H1 (cell line): Measurements from ENCODE around the gene PPP4R3A. TPM values are rescaled to one million over a fixed set of nuclear protein-coding genes. Genes with fewer than 3 reads are reported as not detected.

Experiments
- CTCF ChIA-PET: fragments of 300-600 bp; sonication (Branson Sonifier 250); formaldehyde crosslinking; loops from one replicate; lab custom pipeline; 2021; ENCODE audit not compliant: partially characterized antibody; lab: Charles Lee
- POLR2A ChIA-PET: fragments of 300-600 bp; sonication (Branson Sonifier 250); formaldehyde crosslinking; loops from one replicate; lab custom pipeline; 2021; ENCODE audit warnings: inconsistent platforms; ENCODE audit not compliant: partially characterized antibody; lab: Charles Lee
- DNase-seq, 2 experiments: peaks; one replicate each; pipeline versions ENCODE4 v3.0.0 to v3.0.0-alpha.2; 2010 to 2022; ENCODE audit warnings: low spot score in 2 of 2, low read depth in 1 of 2, mixed read lengths in 1 of 2
- FAIRE-seq: peaks from 2 replicates; lab custom pipeline; 2011; peaks lifted over from hg19 to GRCh38; lab: Jason Lieb, UNC
- H2AFZ ChIP-seq: 2 replicates; pipeline ENCODE4 v1.8.1; 2012; ENCODE audit warnings: low read length, inconsistent platforms
- H2AK5ac ChIP-seq: 2 replicates; pipeline ENCODE4 v1.6.1; 2013; ENCODE audit warnings: low read depth, low read length
- H2BK120ac ChIP-seq: replicated peaks from 2 replicates; pipeline ENCODE3; 2013; ENCODE audit warnings: low read depth, low read length, inconsistent platforms
- H2BK12ac ChIP-seq: 2 replicates; pipeline ENCODE4 v1.6.1; 2013; ENCODE audit warnings: low read depth, low read length
- H2BK15ac ChIP-seq: 2 replicates; pipeline ENCODE4 v1.6.1; 2013; ENCODE audit warnings: low read length
- H2BK20ac ChIP-seq: 2 replicates; pipeline ENCODE4 v1.6.1; 2013; ENCODE audit warnings: low read length
- H2BK5ac ChIP-seq: 2 replicates; pipeline ENCODE4 v1.6.1; 2013; ENCODE audit warnings: low read depth, low read length
- H3K14ac ChIP-seq: 2 replicates; pipeline ENCODE4 v1.6.1; 2013; ENCODE audit warnings: inconsistent platforms; ENCODE audit not compliant: insufficient read length
- H3K18ac ChIP-seq: 2 replicates; pipeline ENCODE4 v1.6.1; 2013; ENCODE audit warnings: low read length; ENCODE audit errors: extremely low read depth
- H3K23ac ChIP-seq: 2 replicates; pipeline ENCODE4 v1.6.1; 2013; ENCODE audit warnings: inconsistent platforms; ENCODE audit not compliant: insufficient read length
- H3K23me2 ChIP-seq: 2 replicates; pipeline ENCODE4 v1.6.1; 2013; ENCODE audit warnings: low read depth, low read length
- H3K27ac ChIP-seq: 2 replicates; pipeline ENCODE4 v1.6.1; 2011; ENCODE audit warnings: low read depth, low read length, inconsistent platforms
- H3K27me3 ChIP-seq, 4 experiments: replicated peaks in 1 of 4; 1 replicate in 1 of 4; 2 replicates in 3 of 4; pipeline versions ENCODE4 v1.6.1 to v1.8.1; 2011 to 2013; ENCODE audit warnings: low read length in 3 of 4, mild to moderate bottlenecking in 3 of 4, inconsistent platforms in 2 of 4, mixed read lengths in 2 of 4, moderate library complexity in 1 of 4; ENCODE audit not compliant: control insufficient read depth in 3 of 4, insufficient read depth in 3 of 4; ENCODE audit errors: extremely low read depth in 1 of 4
- H3K36me3 ChIP-seq, 4 experiments: 2 replicates each; pipeline versions ENCODE4 v1.6.1 to v1.8.1; 2011 to 2013; ENCODE audit warnings: mild to moderate bottlenecking in 4 of 4, low read length in 3 of 4, moderate library complexity in 2 of 4, control low read depth in 1 of 4, inconsistent platforms in 1 of 4; ENCODE audit not compliant: insufficient read depth in 4 of 4, control insufficient read depth in 2 of 4
- H3K4ac ChIP-seq: replicated peaks from 2 replicates; pipeline ENCODE3; 2013; ENCODE audit warnings: low read length, low read depth, mixed read lengths, inconsistent platforms; ENCODE audit not compliant: insufficient read length
- H3K4me1 ChIP-seq, 4 experiments: replicated peaks in 1 of 4; 1 replicate in 1 of 4; 2 replicates in 3 of 4; pipeline versions ENCODE4 v1.6.1 to v1.8.1; 2011 to 2013; ENCODE audit warnings: low read length in 3 of 4, inconsistent platforms in 2 of 4, mixed read lengths in 1 of 4; ENCODE audit not compliant: insufficient read depth in 4 of 4, control insufficient read depth in 3 of 4
- H3K4me2 ChIP-seq, 2 experiments: 2 replicates each; pipeline versions ENCODE4 v1.6.1 to v1.8.1; 2011 to 2013; ENCODE audit warnings: low read depth in 2 of 2, low read length in 2 of 2, control low read depth in 1 of 2, inconsistent platforms in 1 of 2, mild to moderate bottlenecking in 1 of 2; ENCODE audit not compliant: insufficient read depth in 1 of 2
- H3K4me3 ChIP-seq, 4 experiments: fragments of 200-600, 300-600 bp in 1 of 4; sonication (generic), shearing (Covaris generic), sonication (Bioruptor Twin) in 1 of 4; 2 replicates each; pipeline versions ENCODE4 v1.5.1 to v1.8.1; 2011 to 2016; ENCODE audit warnings: low read length in 4 of 4, low read depth in 3 of 4, control low read depth in 2 of 4, inconsistent platforms in 2 of 4, mild to moderate bottlenecking in 2 of 4, mixed read lengths in 1 of 4, moderate library complexity in 1 of 4; ENCODE audit not compliant: insufficient read depth in 2 of 4; ENCODE audit errors: extremely low read depth in 1 of 4
- H3K56ac ChIP-seq: replicated peaks from 2 replicates; pipeline ENCODE3; 2013; ENCODE audit warnings: low read depth, mild to moderate bottlenecking, mixed read lengths, low read length, inconsistent platforms; ENCODE audit not compliant: insufficient read length
- H3K79me1 ChIP-seq: 2 replicates; pipeline ENCODE4 v1.6.1; 2013; ENCODE audit warnings: low read depth, low read length, control low read depth
- H3K79me2 ChIP-seq, 2 experiments: 2 replicates each; pipeline versions ENCODE4 v1.6.1 to v1.8.1; 2012 to 2013; ENCODE audit warnings: low read length in 2 of 2, mild to moderate bottlenecking in 2 of 2, inconsistent platforms in 1 of 2; ENCODE audit not compliant: insufficient read depth in 2 of 2, control insufficient read depth in 1 of 2
- H3K9ac ChIP-seq, 4 experiments: replicated peaks in 1 of 4; 1 replicate in 1 of 4; 2 replicates in 3 of 4; pipeline versions ENCODE4 v1.6.1 to v1.8.1; 2011 to 2013; ENCODE audit warnings: low read depth in 3 of 4, low read length in 3 of 4, control low read depth in 2 of 4, mild to moderate bottlenecking in 2 of 4, moderate library complexity in 2 of 4, inconsistent platforms in 1 of 4; ENCODE audit errors: extremely low read depth in 1 of 4
- H3K9me3 ChIP-seq, 2 experiments: 2 replicates each; pipeline versions ENCODE4 v1.6.1 to v1.8.1; 2012 to 2013; ENCODE audit warnings: mild to moderate bottlenecking in 2 of 2, moderate library complexity in 2 of 2, control low read depth in 1 of 2, inconsistent platforms in 1 of 2, low read depth in 1 of 2, low read length in 1 of 2, mixed read lengths in 1 of 2; ENCODE audit not compliant: insufficient read depth in 2 of 2
- H4K20me1 ChIP-seq, 2 experiments: replicated peaks in 1 of 2; 2 replicates each; pipeline versions ENCODE3 to v1.8.1; 2011 to 2013; ENCODE audit warnings: inconsistent platforms in 2 of 2, low read length in 2 of 2, mild to moderate bottlenecking in 1 of 2; ENCODE audit not compliant: insufficient read depth in 2 of 2, control insufficient read depth in 1 of 2
- H4K5ac ChIP-seq: 2 replicates; pipeline ENCODE4 v1.6.1; 2013; ENCODE audit warnings: low read length, low read depth, mixed read lengths, inconsistent platforms; ENCODE audit not compliant: insufficient read length
- H4K8ac ChIP-seq: 2 replicates; pipeline ENCODE4 v1.8.0; 2013; ENCODE audit warnings: mild to moderate bottlenecking, moderate library complexity, low read length, inconsistent platforms; ENCODE audit not compliant: insufficient read depth; ENCODE audit errors: extremely low read depth
- H4K91ac ChIP-seq: replicated peaks from 2 replicates; pipeline ENCODE3; 2013; ENCODE audit warnings: low read length, mixed read lengths, inconsistent platforms; ENCODE audit not compliant: insufficient read length
- POLR2A ChIP-seq, 2 experiments: IDR thresholded peaks; 1 replicate in 1 of 2; 2 replicates in 1 of 2; pipeline ENCODE4 v1.6.1; 2011; ENCODE audit warnings: low read depth in 2 of 2, low read length in 2 of 2, mild to moderate bottlenecking in 2 of 2; ENCODE audit errors: control extremely low read depth in 1 of 2
- POLR2AphosphoS5 ChIP-seq: IDR thresholded peaks from 2 replicates; pipeline ENCODE4 v1.6.1; 2011; ENCODE audit warnings: low read depth, low read length
- RAD21 ChIP-seq, 2 experiments: IDR thresholded peaks in 1 of 2; conservative IDR thresholded peaks in 1 of 2; 2 replicates each; pipeline ENCODE4 v1.6.1; 2011; ENCODE audit warnings: low read depth in 2 of 2, low read length in 2 of 2, improper control_type of control experiment in 1 of 2, inconsistent platforms in 1 of 2, mild to moderate bottlenecking in 1 of 2, moderate library complexity in 1 of 2
- SIN3A ChIP-seq, 2 experiments: IDR thresholded peaks in 1 of 2; conservative IDR thresholded peaks in 1 of 2; 2 replicates each; pipeline ENCODE4 v1.6.1; 2011 to 2012; ENCODE audit warnings: low read length in 2 of 2, improper control_type of control experiment in 1 of 2, low read depth in 1 of 2, mild to moderate bottlenecking in 1 of 2
- WGBS, 2 experiments: shearing (Covaris generic) in 1 of 2; methylation state at CpG; one replicate each; pipeline versions ENCODE4 v1.1.6 to v1.1.7; 2013 to 2015; ENCODE audit warnings: low lambda C conversion rate in 2 of 2, mixed read lengths in 2 of 2, inconsistent platforms in 1 of 2, low coverage in 1 of 2, missing lambda C conversion rate in 1 of 2; ENCODE audit not compliant: insufficient replicate concordance in 2 of 2, insufficient coverage in 1 of 2, insufficient read length in 1 of 2; ENCODE audit errors: extremely low coverage in 1 of 2, missing lambda C conversion rate in 1 of 2; 5-methylcytosine and 5-hydroxymethylcytosine counted together
- polyA plus RNA-seq, 7 experiments: library from polyadenylated mRNA; depleted of rRNA in 3 of 7; stranded (reverse) in 5 of 7; unstranded in 2 of 7; fragments of >200 nt in 5 of 7; fragments of 200-250 nt in 2 of 7; gene quantifications; 1 replicate in 5 of 7; 2 replicates in 1 of 7; 4 replicates in 1 of 7; pipeline versions ENCODE4 v1.2.1 to v1.2.3, GENCODE V29; 2011 to 2013; ENCODE audit warnings: missing spikeins in 2 of 7, mixed read lengths in 2 of 7
- total RNA-seq: library from RNA; stranded (reverse); fragmentation: NEBNext Ultra II Directional; extraction: Animal tissue kit (Norgen Biotek cat#: 25700); gene quantifications from 2 replicates; pipeline ENCODE4 v1.2.1, GENCODE V29; 2021

The PPP4R3A gene
- total and polyA plus RNA-seq, 2 of the 8 experiments (the other 6 are each of a cell fraction or from before 2014, with no cell fraction given): 31.7 to 122 TPM

- 0 out of 2 replicates have a peak, but pooled peaks cover 6% of the 10 kb centered on the region for H3K23me2 ChIP-seq
- POLR2A ChIA-PET: interaction anchor here (0.6 to 3.3 kb wide), 30 partner anchors 8 to 808 kb away, joined by 3 to 27 read pairs (median 4); partner anchors contain the start of genes CPSF2, FBLN5 and NDUFB1
- TF ChIP-seq POLR2AphosphoS5 (peak; percentile 65), SIN3A (conservative IDR thresholded peaks at IDR 0.05 in 1 of 2, IDR thresholded peaks at IDR 0.05 in 1 of 2; ENCODE audit: low read depth in 1 of 2, low read length in 2 of 2) (peak in 1 of 2 experiments; percentile 30; a peak in 1 of 4 replicates), POLR2A (IDR thresholded peaks at IDR 0.05; ENCODE audit: control extremely low read depth in 1 of 2, low read depth in 2 of 2, low read length in 2 of 2) (peak; percentile 38 to 46; a peak in 2 of 3 replicates), RAD21 (IDR thresholded peaks at IDR 0.05 in 1 of 2, conservative IDR thresholded peaks at IDR 0.05 in 1 of 2; ENCODE audit: low read depth in 2 of 2, low read length in 2 of 2) (no peak)
- peaks cover 0 to 23% (median 0%) of the 10 kb centered on the region in 4 experiments; a peak in 2 of 8 replicates for H3K36me3 ChIP-seq
- H4K8ac ChIP-seq: peak overlapping the region; percentile 100
- H3K4me3 ChIP-seq: peak overlapping the region; percentile 70 to 98 (median 94)
- no peaks in the 10 kb centered on the region; the same call in 1 of the 2 replicates for H3K79me1 ChIP-seq
- peak in 1 of 2 experiments; percentile 64 for DNase-seq
- H3K27me3 ChIP-seq: no peaks in the 10 kb centered on the region
- peak overlapping the region; percentile 94 for H2BK5ac ChIP-seq
- WGBS, 2 experiments: 2% methylated on average over 41 of the region's 71 CpGs; no CpG with 5 or more reads in 1 of the 2 experiments
- H2AK5ac ChIP-seq: no peak overlapping the region
- H3K23ac ChIP-seq: no peak overlapping the region
- H3K14ac ChIP-seq: no peak overlapping the region
- H4K20me1 ChIP-seq: peaks cover 4 to 6% of the 10 kb centered on the region in 2 experiments
- peak overlapping the region; percentile 94 to 98 (median 96) for H3K9ac ChIP-seq
- H2BK12ac ChIP-seq: no peak overlapping the region
- peak overlapping the region; percentile 89 for H4K91ac ChIP-seq
- peak overlapping the region; percentile 97 for H3K27ac ChIP-seq
- peak overlapping the region; percentile 95 for H4K5ac ChIP-seq
- peak overlapping the region; percentile 92 for H3K56ac ChIP-seq
- FAIRE-seq: no peak
- peak overlapping the region; percentile 86 for H3K18ac ChIP-seq
- no peak overlapping the region for H2BK120ac ChIP-seq
- CTCF ChIA-PET: interaction anchor here (0.9 kb wide), 1 partner anchor 403 kb away, joined by 3 read pairs; no protein-coding TSS in a partner anchor
- H3K4me2 ChIP-seq: peak overlapping the region; percentile 83
- H3K4me1 ChIP-seq: peaks cover 0 to 2% (median 0%) of the 10 kb centered on the region in 4 experiments; a peak in 1 of 7 replicates
- no peak overlapping the region for H3K4ac ChIP-seq
- H3K9me3 ChIP-seq: no peaks in the 10 kb centered on the region
- no peak overlapping the region for H2AFZ ChIP-seq
- H3K79me2 ChIP-seq: peaks cover 40 to 54% of the 10 kb centered on the region in 2 experiments
- no peak overlapping the region for H2BK15ac ChIP-seq
- H2BK20ac ChIP-seq: no peak overlapping the region
Measured at GRCh38 chr14:91509083-91509877, 830 bp downstream of the PPP4R3A start.
